Measurements from ENCODE around the gene ST6GALNAC2. TPM values are rescaled to one million over a fixed set of nuclear protein-coding genes. Genes with fewer than 3 reads are reported as not detected.

The ST6GALNAC2 gene
- total and polyA plus RNA-seq, 8 donors = 2.1 to 30.2 (median 4.7) TPM

DNA sequence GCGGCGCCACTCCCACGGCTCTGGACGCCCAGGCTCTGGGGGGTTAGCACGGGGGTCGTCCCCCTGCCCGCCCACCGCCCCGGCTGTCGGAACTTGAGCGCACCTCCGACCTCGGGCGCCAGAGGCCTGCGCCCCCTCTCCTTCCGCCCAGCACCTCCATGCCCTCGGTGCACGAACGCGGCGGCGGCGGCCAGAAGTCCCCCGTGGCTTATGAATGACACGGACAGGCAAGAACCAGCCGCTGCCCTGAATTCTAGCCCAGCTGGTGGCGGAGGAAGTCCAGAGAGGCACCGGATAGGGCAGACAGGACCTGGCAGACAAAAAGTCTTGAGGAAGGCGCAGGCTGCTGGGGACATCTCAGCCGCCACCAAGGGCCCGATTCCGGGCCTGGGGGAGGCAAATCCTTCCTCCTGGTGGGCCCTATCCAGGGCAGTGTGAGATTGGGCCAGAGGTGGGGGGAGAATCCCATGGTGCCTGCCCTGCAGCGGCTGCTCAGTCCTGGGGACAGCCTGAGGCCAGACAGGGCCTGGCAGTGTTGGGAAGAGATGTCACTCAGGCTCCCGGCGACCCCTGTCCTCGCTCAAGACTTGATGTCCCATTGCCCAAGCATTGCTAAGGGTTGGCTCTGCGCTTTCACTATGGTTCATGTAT is 47.3 kb downstream of the ST6GALNAC2 start:
- Histone ChIP-seq H3K4me1 (peaks cover 11 to 44% of the 10 kb centered on the region in 2 donors), H3K36me3 (no peaks in the 10 kb centered on the region), H3K27me3 (peaks cover 10 to 50% of the 10 kb centered on the region in 2 donors), H3K27ac (peak overlapping the region in 1 of 2 donors; percentile 33), H3K4me3 (peak overlapping the region; percentile 21 to 33), H3K9me3 (no peaks in the 10 kb centered on the region)
- intact Hi-C loops (cut with DNase I) = no loop called here
- TF ChIP-seq, protein P1, sequence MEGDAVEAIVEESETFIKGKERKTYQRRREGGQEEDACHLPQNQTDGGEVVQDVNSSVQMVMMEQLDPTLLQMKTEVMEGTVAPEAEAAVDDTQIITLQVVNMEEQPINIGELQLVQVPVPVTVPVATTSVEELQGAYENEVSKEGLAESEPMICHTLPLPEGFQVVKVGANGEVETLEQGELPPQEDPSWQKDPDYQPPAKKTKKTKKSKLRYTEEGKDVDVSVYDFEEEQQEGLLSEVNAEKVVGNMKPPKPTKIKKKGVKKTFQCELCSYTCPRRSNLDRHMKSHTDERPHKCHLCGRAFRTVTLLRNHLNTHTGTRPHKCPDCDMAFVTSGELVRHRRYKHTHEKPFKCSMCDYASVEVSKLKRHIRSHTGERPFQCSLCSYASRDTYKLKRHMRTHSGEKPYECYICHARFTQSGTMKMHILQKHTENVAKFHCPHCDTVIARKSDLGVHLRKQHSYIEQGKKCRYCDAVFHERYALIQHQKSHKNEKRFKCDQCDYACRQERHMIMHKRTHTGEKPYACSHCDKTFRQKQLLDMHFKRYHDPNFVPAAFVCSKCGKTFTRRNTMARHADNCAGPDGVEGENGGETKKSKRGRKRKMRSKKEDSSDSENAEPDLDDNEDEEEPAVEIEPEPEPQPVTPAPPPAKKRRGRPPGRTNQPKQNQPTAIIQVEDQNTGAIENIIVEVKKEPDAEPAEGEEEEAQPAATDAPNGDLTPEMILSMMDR (IDR thresholded peaks at IDR 0.05) = no peak
- ATAC-seq = no peak
- DNase-seq = peak in 1 of 4 donors; percentile 72

DNA sequence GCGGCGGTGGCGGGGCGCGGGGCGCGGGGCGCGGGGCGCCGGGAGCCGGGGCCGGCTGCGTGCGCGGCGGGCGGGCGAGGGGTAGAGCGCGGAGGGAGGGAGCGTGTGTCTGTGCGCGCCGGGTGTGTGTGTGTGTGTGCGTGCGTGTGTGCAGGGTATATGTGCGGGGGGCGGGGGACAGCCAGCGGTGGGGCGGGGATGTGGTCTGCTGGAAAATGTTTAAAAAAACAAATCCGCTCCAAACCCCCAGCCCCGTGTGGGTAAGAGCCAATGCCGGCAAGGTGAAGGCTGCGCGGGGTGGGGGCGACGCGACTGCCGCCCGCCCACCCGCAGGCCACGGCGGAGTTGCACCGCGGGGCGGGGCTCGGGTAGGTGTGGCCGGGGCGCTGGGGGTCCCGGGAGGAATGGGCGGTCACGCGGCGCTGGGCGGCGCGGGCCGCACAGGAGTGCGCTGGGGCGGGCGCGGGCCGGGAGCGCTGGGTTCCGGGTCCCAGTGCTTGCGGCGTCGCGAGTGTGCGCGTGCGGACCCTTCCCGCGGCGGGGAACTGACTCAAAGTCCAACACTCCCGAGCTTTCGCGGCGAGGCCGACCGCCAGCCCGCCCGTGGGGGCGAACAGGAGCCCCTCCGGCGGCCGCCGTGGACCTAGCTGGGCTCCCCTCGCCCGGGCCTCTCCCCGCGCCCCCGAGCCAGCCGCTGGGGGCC is 47.9 kb downstream of the ST6GALNAC2 start, which contains the start of gene CYGB:
Gene CYGB (minus strand): TSS at position 132 of the 703 bp plus-strand sequence. CDS start 167 bp downstream, outside the sequence.
- intact Hi-C loops (cut with DNase I) = no loop called here
- Histone ChIP-seq H3K36me3 (no peaks in the 10 kb centered on the region), H3K9me3 (no peaks in the 10 kb centered on the region), H3K27me3 (peaks cover 10 to 49% of the 10 kb centered on the region in 2 donors), H3K4me3 (peak within 1 kb of the TSS; percentile 21 to 33), H3K4me1 (peaks cover 11 to 40% of the 10 kb centered on the region in 2 donors), H3K27ac (peak within 1 kb of the TSS in 1 of 2 donors; percentile 33)
- DNase-seq = peak in 1 of 4 donors; percentile 80
- peak; percentile 3 for ATAC-seq
- TF ChIP-seq, protein P1 (IDR thresholded peaks at IDR 0.05) = no peak

DNA sequence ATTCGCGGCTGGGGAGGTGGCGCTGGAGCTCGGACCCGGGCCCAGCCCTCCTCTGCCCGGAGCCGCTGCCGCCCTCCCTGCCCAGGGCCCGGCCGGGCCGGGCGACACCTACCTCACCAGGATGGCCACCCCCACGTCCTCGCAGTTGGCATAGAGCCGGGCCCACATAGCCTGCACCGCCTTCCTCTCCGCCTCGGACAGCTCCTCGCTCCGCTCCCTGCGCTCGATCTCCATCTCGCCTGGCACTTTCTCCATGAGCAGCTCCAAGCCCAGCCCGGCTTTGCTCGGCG is 48.4 kb downstream of the ST6GALNAC2 start:
- H3K9me3 ChIP-seq = no peaks in the 10 kb centered on the region
- ATAC-seq (peak; percentile 1), DNase-seq (peak in 2 of 4 donors; percentile 56 to 83)
- TF ChIP-seq, protein P1 (IDR thresholded peaks at IDR 0.05) = no peak
- no peaks in the 10 kb centered on the region for H3K36me3 ChIP-seq
- H3K4me3 ChIP-seq = peak overlapping the region; percentile 13 to 33
- H3K4me1 ChIP-seq = peaks cover 11 to 40% of the 10 kb centered on the region in 2 donors
- no peak overlapping the region for H3K27ac ChIP-seq
- peaks cover 10 to 49% of the 10 kb centered on the region in 2 donors for H3K27me3 ChIP-seq
- intact Hi-C loops (cut with DNase I) = no loop called here

DNA sequence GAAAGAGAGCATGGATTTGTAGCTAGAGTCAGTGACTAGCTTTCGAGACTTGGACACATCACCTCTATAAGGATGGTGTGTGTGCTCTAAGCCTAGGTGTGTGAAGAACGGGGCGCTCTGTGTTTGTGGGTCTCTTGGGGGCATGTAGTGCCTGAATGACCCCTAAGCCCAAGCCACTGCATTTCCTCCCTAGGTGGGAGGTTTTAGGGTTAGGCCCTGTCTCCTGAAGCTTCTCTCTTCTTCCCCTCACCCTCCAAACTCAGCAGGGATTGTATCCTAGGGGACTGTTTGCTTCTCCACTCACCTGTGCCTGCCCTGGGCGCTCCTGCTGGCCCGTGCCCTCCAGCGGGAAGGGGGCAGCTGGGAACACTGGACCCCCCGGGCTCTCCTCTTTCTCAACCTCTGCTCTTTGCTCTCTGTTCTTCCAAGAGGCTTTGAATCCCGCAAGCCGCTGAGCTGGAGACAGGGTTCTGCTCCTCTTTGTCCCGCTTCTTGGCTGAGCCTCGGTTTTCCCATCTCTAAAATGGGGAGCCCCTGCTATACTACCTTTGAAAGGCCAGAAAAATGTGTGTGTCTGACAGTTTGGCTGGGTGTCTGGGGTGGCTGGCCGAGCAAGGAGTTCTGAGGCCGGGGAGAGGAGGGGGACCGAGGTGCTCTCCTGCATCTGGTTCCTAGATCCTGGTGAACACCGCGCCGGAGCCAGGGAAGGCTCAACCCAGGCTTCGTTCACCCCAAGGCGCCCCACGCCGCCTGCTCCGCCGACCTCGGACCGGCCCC is 49.0 kb downstream of the ST6GALNAC2 start:
- TF ChIP-seq, protein P1 (IDR thresholded peaks at IDR 0.05) = no peak
- H3K9me3 ChIP-seq = no peaks in the 10 kb centered on the region
- ATAC-seq = no peak
- peaks cover 11 to 40% of the 10 kb centered on the region in 2 donors for H3K4me1 ChIP-seq
- peak overlapping the region; percentile 13 to 33 for H3K4me3 ChIP-seq
- no peak overlapping the region for H3K27ac ChIP-seq
- H3K27me3 ChIP-seq = peaks cover 10 to 49% of the 10 kb centered on the region in 2 donors
- peak in 1 of 4 donors; percentile 46 for DNase-seq
- H3K36me3 ChIP-seq = no peaks in the 10 kb centered on the region
- intact Hi-C loops (cut with DNase I) = no loop called here
